Right atrium auricular region (tissue), 2 donors: Measurements from ENCODE around the gene OR6C2. TPM values are rescaled to one million over a fixed set of nuclear protein-coding genes. Genes with fewer than 3 reads are reported as not detected.
"Not testable (repeated sequence)": the region's sequence is repeated elsewhere in the genome, so short reads cannot be mapped to it uniquely, and the experiment has no call there.

Experiments
- DNase-seq: peaks from one replicate; pipeline ENCODE4 v3.0.0-alpha.2; 2019; ENCODE audit warnings: low spot score
- H3K27ac ChIP-seq, 2 donors: fragments of 200-600 bp; sonication (generic); 1 replicate in 1 of 2; 2 replicates in 1 of 2; pipeline ENCODE4 v1.5.1; 2016 to 2019
- H3K27me3 ChIP-seq, 2 donors: fragments of 200-600 bp; sonication (generic); one replicate each; pipeline versions ENCODE4 v1.5.1 to v1.6.0; 2017 to 2019
- H3K36me3 ChIP-seq: fragments of 200-600 bp; sonication (generic); one replicate; pipeline ENCODE4 v1.5.1; 2016
- H3K4me1 ChIP-seq, 2 donors: fragments of 200-600 bp; sonication (generic); one replicate each; pipeline versions ENCODE4 v1.5.1 to v1.6.0; 2017 to 2019
- H3K4me3 ChIP-seq, 2 donors: fragments of 200-600 bp; sonication (generic); 1 replicate in 1 of 2; 2 replicates in 1 of 2; pipeline ENCODE4 v1.5.1; 2017 to 2019; ENCODE audit warnings: mild to moderate bottlenecking in 1 of 2, moderate library complexity in 1 of 2
- H3K9me3 ChIP-seq, 2 donors: fragments of 200-600 bp; sonication (generic); one replicate each; pipeline ENCODE4 v1.5.1; 2019
- total RNA-seq, 2 donors: library from RNA; depleted of rRNA; stranded (reverse); fragments of >200 nt; gene quantifications; one replicate each; pipeline ENCODE4 v1.1.0, GENCODE V29; 2016
- TF ChIP-seq, protein P1 (sequence below), 2 donors: fragments of 200-600 bp; sonication (generic); IDR thresholded peaks; one replicate each; pipeline ENCODE4 v1.5.1; 2019; ENCODE audit warnings: antibody characterized with exemption in 2 of 2

The OR6C2 gene
- total RNA-seq, 2 donors from 2014 or later: not detected

DNA sequence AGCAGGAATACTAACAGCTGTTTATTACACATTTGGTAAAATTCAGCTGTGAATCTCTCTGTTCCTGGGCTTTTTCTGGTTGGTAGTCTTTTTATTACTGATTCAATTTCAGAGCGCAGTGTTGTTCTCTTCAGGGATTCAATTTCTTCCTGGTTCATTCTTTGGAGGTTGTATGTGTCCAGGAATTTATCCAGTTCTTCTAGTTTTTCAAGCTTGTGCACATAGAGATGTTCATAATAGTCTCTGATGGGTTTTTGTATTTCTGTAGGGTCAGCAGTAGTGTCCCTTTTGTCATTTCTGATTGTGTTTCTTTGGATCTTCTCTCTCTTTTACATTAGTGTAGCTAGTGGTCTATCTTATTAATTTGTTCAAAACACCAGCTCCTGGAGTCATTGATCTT lies 26.9 kb upstream of the OR6C2 start:
- no peak overlapping the region for H3K4me3 ChIP-seq
- H3K4me1 ChIP-seq: no peaks in the 10 kb centered on the region
- H3K36me3 ChIP-seq: no peaks in the 10 kb centered on the region
- H3K27me3 ChIP-seq: no peaks in the 10 kb centered on the region
- TF ChIP-seq, protein P1, sequence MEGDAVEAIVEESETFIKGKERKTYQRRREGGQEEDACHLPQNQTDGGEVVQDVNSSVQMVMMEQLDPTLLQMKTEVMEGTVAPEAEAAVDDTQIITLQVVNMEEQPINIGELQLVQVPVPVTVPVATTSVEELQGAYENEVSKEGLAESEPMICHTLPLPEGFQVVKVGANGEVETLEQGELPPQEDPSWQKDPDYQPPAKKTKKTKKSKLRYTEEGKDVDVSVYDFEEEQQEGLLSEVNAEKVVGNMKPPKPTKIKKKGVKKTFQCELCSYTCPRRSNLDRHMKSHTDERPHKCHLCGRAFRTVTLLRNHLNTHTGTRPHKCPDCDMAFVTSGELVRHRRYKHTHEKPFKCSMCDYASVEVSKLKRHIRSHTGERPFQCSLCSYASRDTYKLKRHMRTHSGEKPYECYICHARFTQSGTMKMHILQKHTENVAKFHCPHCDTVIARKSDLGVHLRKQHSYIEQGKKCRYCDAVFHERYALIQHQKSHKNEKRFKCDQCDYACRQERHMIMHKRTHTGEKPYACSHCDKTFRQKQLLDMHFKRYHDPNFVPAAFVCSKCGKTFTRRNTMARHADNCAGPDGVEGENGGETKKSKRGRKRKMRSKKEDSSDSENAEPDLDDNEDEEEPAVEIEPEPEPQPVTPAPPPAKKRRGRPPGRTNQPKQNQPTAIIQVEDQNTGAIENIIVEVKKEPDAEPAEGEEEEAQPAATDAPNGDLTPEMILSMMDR (IDR thresholded peaks at IDR 0.05): no peak
- no peak overlapping the region for H3K27ac ChIP-seq
- no peak for DNase-seq
- H3K9me3 ChIP-seq: no peaks in the 10 kb centered on the region

DNA sequence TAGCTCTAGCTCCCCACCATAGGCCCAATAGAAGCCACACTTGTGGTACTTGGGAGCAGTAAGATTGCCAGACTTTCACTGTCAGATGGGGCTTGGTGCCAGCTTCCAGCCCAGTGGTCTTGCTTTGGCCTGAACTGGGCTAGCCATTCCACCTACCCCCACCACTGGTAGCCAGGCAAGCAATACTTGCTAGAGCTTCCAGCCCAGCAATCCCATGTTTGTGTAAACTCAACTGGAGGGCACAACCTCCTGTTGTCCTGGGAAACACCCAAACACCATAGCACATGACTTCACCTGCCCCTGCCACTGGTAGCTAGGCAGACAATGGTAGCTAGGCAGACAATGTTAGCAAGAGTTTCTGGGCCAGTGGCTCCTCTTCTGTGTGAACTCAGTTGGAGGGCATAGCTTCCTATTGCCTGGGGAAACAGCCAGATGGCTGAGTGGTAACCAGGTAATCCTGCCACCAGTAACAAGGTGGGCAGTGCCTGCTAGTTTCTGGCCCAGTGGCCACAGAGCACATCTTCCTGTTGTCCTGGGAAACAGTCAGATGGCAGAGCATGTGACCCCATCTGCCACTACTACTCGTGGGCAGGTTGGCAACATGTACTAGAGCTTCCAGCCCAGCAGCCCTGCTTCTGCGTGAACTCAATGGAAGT lies 23.4 kb upstream of the OR6C2 start:
- Histone ChIP-seq H3K27ac (no peak overlapping the region), H3K9me3 (no peaks in the 10 kb centered on the region), H3K4me1 (no peaks in the 10 kb centered on the region), H3K36me3 (no peaks in the 10 kb centered on the region), H3K27me3 (no peaks in the 10 kb centered on the region), H3K4me3 (no peak overlapping the region)
- TF ChIP-seq, protein P1 (IDR thresholded peaks at IDR 0.05): no peak
- DNase-seq: no peak

DNA sequence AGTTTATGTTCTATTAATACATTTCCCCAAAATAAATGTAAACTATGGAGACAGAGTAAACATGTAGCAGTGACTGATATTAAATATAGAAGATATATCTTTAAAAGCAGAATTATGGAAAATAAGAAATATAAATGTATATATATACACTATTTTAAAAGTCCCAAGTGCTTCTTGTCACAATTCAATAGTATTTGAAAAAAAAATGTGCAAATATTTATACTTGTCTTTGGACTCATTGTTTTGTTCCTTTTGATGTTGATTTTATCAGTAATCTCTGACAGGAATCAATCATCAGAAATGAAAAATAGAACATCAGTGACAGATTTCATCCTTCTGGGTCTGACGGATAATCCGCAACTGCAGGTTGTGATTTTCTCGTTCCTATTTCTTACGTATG lies 17.9 kb upstream of the OR6C2 start, which contains the start of gene OR6C76:
TSS of gene OR6C76 (plus strand) at position 301 of the 400 bp plus-strand sequence. CDS start at position 301, 0 bp downstream.
- TF ChIP-seq, protein P1 (IDR thresholded peaks at IDR 0.05): no peak

GRCh38 chr12:55428331-55429243 lies 15.3 kb upstream of the OR6C2 start:
- Histone ChIP-seq H3K27ac (no peak overlapping the region), H3K9me3 (no peaks in the 10 kb centered on the region), H3K36me3 (no peaks in the 10 kb centered on the region), H3K27me3 (no peaks in the 10 kb centered on the region), H3K4me3 (no peak overlapping the region), H3K4me1 (no peaks in the 10 kb centered on the region)
- TF ChIP-seq, protein P1 (IDR thresholded peaks at IDR 0.05): no peak
- no peak for DNase-seq

More for the DNA sequence above, 17.9 kb upstream of the OR6C2 start, which contains the start of gene OR6C76:
- H3K36me3 ChIP-seq: no peaks in the 10 kb centered on the region
- no peak within 1 kb of the TSS for H3K4me3 ChIP-seq
- no peak within 1 kb of the TSS for H3K27ac ChIP-seq
- H3K27me3 ChIP-seq: no peaks in the 10 kb centered on the region
- H3K9me3 ChIP-seq: no peaks in the 10 kb centered on the region
- no peaks in the 10 kb centered on the region for H3K4me1 ChIP-seq
- DNase-seq: no peak

GRCh38 chr12:55441233-55441632 lies 2.6 kb upstream of the OR6C2 start:
- H3K4me1 ChIP-seq, H3K36me3 ChIP-seq, DNase-seq, H3K4me3 ChIP-seq, H3K27me3 ChIP-seq, H3K27ac ChIP-seq: not testable (repeated sequence)
- peaks cover 0 to 17% of the 10 kb centered on the region in 2 donors for H3K9me3 ChIP-seq

GRCh38 chr12:55445357-55445756 lies 1.5 kb downstream of the OR6C2 start:
- Histone ChIP-seq H3K9me3 (peaks cover 0 to 13% of the 10 kb centered on the region in 2 donors), H3K36me3 (no peaks in the 10 kb centered on the region), H3K4me3 (no peak overlapping the region), H3K27ac (no peak overlapping the region), H3K4me1 (no peaks in the 10 kb centered on the region), H3K27me3 (no peaks in the 10 kb centered on the region)
- no peak for DNase-seq
- TF ChIP-seq, protein P1 (IDR thresholded peaks at IDR 0.05): no peak
